Lower lobe of right lung (tissue), 2 donors: ENCODE measurements around the gene BRF1. TPM values are rescaled to one million over a fixed set of nuclear protein-coding genes. Genes with fewer than 3 reads are reported as not detected.

Experiments used
- ATAC-seq, 2 donors: fragments of 200-7000 bp; cut with Tn5 transposase; one replicate each; pipeline ENCODE4 v1.9.1; 2020 to 2022; ENCODE audit warnings: mild to moderate bottlenecking in 2 of 2, moderate library complexity in 2 of 2
- DNase-seq: peaks from one replicate; pipeline ENCODE4 v3.0.0-alpha.2; 2020
- H3K27ac ChIP-seq: fragments of 200-600 bp; one replicate; pipeline ENCODE4 v1.8.0; 2022
- H3K27me3 ChIP-seq: fragments of 200-600 bp; one replicate; pipeline ENCODE4 v1.8.0; 2022; ENCODE audit warnings: low read depth
- H3K36me3 ChIP-seq: fragments of 200-600 bp; one replicate; pipeline ENCODE4 v1.8.0; 2022; ENCODE audit warnings: mild to moderate bottlenecking
- H3K4me1 ChIP-seq: fragments of 200-600 bp; one replicate; pipeline ENCODE4 v1.8.0; 2022
- H3K4me3 ChIP-seq: fragments of 200-600 bp; one replicate; pipeline ENCODE4 v1.8.0; 2022; ENCODE audit warnings: mild to moderate bottlenecking
- H3K9me3 ChIP-seq: fragments of 200-600 bp; one replicate; pipeline ENCODE4 v1.8.0; 2022
- intact Hi-C: fragments of 100-400 bp; cut with DNase I; formaldehyde crosslinking; loops from one replicate; pipeline ENCODE4 v1.11.0; 2022
- total RNA-seq: library from RNA; stranded (reverse); fragmentation: NEBNext Ultra II Directional; extraction: Animal tissue kit (Norgen Biotek cat#: 25700); gene quantifications from one replicate; pipeline ENCODE4 v1.2.1, GENCODE V29; 2021
- TF ChIP-seq, protein P1 (sequence below): fragments of 200-600 bp; IDR thresholded peaks from one replicate; pipeline ENCODE4 v1.8.0; 2022; ENCODE audit warnings: antibody characterized with exemption, mild to moderate bottlenecking
- donor health status: DM: no; HTN: yes; CAD: no; lungs with severe emphysema.

BRF1 gene
- total RNA-seq, 1 donor from 2014 or later, result 35.7 TPM

DNA sequence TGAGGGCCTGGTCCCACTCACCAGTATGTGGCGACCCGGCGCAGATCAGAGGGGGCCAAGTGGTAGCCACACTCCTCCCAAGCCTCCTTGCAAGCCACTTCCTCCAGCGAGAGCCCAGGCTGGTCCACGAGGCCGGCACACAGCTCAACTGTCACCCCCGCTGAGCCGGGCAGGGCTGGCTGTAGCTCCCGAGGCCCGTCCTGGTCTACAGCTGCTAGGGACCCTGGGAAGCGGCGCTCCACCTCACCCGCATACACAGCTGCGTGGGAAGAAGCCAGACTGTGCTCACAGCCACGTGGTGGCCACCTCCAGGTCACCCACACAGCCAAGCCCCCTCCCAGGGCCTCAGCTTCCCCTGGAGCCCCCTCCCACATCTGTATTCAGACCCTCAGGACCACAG, 124.3 kb downstream of the BRF1 start:
- H3K4me1 ChIP-seq, result peaks cover 33% of the 10 kb centered on the region
- DNase-seq (no peak), ATAC-seq (no peak)
- H3K36me3 ChIP-seq, result no peaks in the 10 kb centered on the region
- no peaks in the 10 kb centered on the region for H3K9me3 ChIP-seq
- H3K27ac ChIP-seq, result no peak overlapping the region
- no peaks in the 10 kb centered on the region for H3K27me3 ChIP-seq
- H3K4me3 ChIP-seq, result no peak overlapping the region
- intact Hi-C loops, result no loop called here
- TF ChIP-seq, protein P1, sequence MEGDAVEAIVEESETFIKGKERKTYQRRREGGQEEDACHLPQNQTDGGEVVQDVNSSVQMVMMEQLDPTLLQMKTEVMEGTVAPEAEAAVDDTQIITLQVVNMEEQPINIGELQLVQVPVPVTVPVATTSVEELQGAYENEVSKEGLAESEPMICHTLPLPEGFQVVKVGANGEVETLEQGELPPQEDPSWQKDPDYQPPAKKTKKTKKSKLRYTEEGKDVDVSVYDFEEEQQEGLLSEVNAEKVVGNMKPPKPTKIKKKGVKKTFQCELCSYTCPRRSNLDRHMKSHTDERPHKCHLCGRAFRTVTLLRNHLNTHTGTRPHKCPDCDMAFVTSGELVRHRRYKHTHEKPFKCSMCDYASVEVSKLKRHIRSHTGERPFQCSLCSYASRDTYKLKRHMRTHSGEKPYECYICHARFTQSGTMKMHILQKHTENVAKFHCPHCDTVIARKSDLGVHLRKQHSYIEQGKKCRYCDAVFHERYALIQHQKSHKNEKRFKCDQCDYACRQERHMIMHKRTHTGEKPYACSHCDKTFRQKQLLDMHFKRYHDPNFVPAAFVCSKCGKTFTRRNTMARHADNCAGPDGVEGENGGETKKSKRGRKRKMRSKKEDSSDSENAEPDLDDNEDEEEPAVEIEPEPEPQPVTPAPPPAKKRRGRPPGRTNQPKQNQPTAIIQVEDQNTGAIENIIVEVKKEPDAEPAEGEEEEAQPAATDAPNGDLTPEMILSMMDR, result no peak

- H3K36me3 ChIP-seq, result no peaks in the 10 kb centered on the region
- intact Hi-C loops, result no loop called here
- H3K9me3 ChIP-seq, result no peaks in the 10 kb centered on the region
- TF ChIP-seq, protein P1, result no peak
- H3K4me3 ChIP-seq, result no peak overlapping the region
- peaks cover 14% of the 10 kb centered on the region for H3K27me3 ChIP-seq
- H3K27ac ChIP-seq, result no peak overlapping the region
- ATAC-seq (no peak), DNase-seq (no peak)
- H3K4me1 ChIP-seq, result peaks cover 39% of the 10 kb centered on the region
Observed at GRCh38 chr14:105173901-105174894, 126.6 kb downstream of the BRF1 start.

GRCh38 chr14:105173145-105173544, 127.7 kb downstream of the BRF1 start:
- intact Hi-C loops, result no loop called here
- H3K4me3 ChIP-seq, result no peak overlapping the region
- H3K36me3 ChIP-seq, result no peaks in the 10 kb centered on the region
- no peak for ATAC-seq
- no peaks in the 10 kb centered on the region for H3K9me3 ChIP-seq
- peaks cover 17% of the 10 kb centered on the region for H3K27me3 ChIP-seq
- TF ChIP-seq, protein P1, result no peak
- H3K27ac ChIP-seq, result no peak overlapping the region
- H3K4me1 ChIP-seq, result peaks cover 42% of the 10 kb centered on the region
- no peak for DNase-seq

DNA sequence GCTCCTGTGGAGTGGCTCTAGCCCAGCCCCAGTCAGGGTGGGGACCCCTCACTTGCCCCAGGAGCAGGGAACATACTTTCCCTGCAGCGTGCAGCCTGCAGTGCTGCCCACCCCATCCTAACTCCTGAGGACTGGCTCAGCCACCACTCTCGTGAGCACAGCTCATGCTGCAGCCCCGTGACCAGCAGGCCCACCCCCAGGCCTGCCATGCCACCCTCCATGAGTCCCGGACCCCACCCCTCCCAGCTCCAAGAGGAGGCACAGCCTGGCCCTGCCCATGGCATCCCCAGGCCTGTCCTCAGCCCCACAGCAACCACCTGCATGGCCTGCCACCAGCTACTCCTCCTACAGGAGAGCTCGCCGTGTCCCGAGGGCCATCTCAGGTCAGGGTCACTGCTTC, 128.3 kb downstream of the BRF1 start:
- H3K27ac ChIP-seq, result no peak overlapping the region
- H3K27me3 ChIP-seq, result peaks cover 21% of the 10 kb centered on the region
- no peaks in the 10 kb centered on the region for H3K36me3 ChIP-seq
- intact Hi-C loops, result no loop called here
- H3K9me3 ChIP-seq, result no peaks in the 10 kb centered on the region
- TF ChIP-seq, protein P1, result no peak
- ATAC-seq (no peak), DNase-seq (no peak)
- H3K4me3 ChIP-seq, result no peak overlapping the region
- H3K4me1 ChIP-seq, result peaks cover 42% of the 10 kb centered on the region

- ATAC-seq (peak; percentile 4 to 50), DNase-seq (no peak)
- no peak overlapping the region for H3K4me3 ChIP-seq
- TF ChIP-seq, protein P1, result no peak
- intact Hi-C loops, result no loop called here
- H3K4me1 ChIP-seq, result peaks cover 50% of the 10 kb centered on the region
- peak overlapping the region; percentile 31 for H3K27ac ChIP-seq
- H3K36me3 ChIP-seq, result no peaks in the 10 kb centered on the region
- no peaks in the 10 kb centered on the region for H3K9me3 ChIP-seq
- H3K27me3 ChIP-seq, result peaks cover 31% of the 10 kb centered on the region
Observed at GRCh38 chr14:105171004-105171673, 129.7 kb downstream of the BRF1 start.
